DOHH2 (cell line): ENCODE results near the gene GPC1.

Experiments
- CTCF ChIP-seq: fragments of 200-600 bp; sonication (generic); IDR thresholded peaks from one replicate; pipeline ENCODE4 v1.5.1; 2014; ENCODE audit warnings: antibody characterized with exemption, mild to moderate bottlenecking, low read depth, low read length; ENCODE audit not compliant: poor library complexity, severe bottlenecking
- EZH2phosphoT487 ChIP-seq: fragments of 200-600 bp; sonication (generic); IDR thresholded peaks from 2 replicates; pipeline ENCODE4 v1.6.1; 2017; ENCODE audit warnings: borderline replicate concordance, mild to moderate bottlenecking, antibody characterized with exemption, low read length, moderate library complexity, mixed read lengths

GRCh38 chr2:240469239-240469636, 33.8 kb downstream of the GPC1 start:
- TF ChIP-seq CTCF (no peak), EZH2phosphoT487 (no peak)
